GM10266 (cell line): ENCODE results near the gene WDFY3.
"Not testable (repeated sequence)": the region's sequence is repeated elsewhere in the genome, so short reads cannot be mapped to it uniquely, and the experiment has no call there.

ENCODE experiments used
- DNase-seq: peaks from one replicate; pipeline ENCODE4 v3.0.0; 2012; ENCODE audit errors: extremely low spot score
- TF ChIP-seq, protein P1 (sequence below): IDR thresholded peaks from 2 replicates; pipeline ENCODE4 v1.5.1; 2012; ENCODE audit warnings: mild to moderate bottlenecking, low read depth; ENCODE audit not compliant: control insufficient read depth, insufficient read depth; ENCODE audit errors: missing control alignments

WDFY3 gene

DNA sequence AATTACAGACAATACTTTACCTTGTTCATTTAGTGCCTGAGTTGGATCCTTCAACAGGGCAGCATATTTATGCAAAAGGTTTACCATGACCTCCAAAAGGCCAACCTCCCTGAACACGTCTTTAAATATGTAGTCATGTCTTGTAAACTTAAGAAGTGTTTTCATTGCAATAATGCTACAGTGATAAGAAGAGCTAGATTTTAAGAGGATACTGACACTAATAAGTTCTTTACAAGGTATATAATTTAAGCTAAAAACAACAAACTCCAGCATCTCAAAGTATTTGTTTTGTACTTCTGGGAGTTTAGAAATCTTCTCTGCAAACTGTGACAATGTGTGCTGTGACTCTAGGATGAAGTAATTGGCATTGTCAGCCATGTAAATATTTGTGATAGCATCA, 145.4 kb downstream of the WDFY3 start:
- no peak for DNase-seq
- TF ChIP-seq, protein P1, sequence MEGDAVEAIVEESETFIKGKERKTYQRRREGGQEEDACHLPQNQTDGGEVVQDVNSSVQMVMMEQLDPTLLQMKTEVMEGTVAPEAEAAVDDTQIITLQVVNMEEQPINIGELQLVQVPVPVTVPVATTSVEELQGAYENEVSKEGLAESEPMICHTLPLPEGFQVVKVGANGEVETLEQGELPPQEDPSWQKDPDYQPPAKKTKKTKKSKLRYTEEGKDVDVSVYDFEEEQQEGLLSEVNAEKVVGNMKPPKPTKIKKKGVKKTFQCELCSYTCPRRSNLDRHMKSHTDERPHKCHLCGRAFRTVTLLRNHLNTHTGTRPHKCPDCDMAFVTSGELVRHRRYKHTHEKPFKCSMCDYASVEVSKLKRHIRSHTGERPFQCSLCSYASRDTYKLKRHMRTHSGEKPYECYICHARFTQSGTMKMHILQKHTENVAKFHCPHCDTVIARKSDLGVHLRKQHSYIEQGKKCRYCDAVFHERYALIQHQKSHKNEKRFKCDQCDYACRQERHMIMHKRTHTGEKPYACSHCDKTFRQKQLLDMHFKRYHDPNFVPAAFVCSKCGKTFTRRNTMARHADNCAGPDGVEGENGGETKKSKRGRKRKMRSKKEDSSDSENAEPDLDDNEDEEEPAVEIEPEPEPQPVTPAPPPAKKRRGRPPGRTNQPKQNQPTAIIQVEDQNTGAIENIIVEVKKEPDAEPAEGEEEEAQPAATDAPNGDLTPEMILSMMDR: no peak

DNA sequence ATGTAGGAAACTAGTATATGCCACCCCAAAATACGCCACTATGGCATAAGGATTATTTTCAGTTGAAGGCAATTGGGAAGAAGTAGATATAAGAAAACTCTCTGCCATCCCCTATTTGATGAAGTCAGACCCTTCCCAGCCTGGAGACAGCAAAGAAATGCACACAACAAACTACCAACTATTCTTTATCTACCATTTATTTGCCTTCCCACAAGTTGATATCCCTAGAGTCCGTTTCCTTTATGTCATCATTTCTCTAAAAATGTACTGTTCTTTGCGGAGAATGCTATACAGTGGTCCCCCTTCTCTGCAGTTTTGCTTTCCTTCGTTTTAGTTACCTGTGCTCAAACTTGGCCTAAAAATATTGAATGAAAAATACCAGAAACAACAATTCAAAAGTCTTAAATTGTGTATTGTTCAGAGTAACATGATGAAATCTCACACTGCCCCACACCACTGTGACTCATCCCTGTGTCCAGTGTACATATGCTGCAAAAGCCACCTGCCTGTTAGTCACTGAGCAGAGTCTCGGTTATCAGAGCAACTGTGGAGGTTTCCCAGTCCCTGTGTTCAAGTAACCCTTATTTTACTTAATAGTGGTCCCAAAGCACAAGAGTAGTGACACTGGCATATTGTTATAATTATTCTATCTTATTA, 152.3 kb downstream of the WDFY3 start:
- TF ChIP-seq, protein P1: no peak

DNA sequence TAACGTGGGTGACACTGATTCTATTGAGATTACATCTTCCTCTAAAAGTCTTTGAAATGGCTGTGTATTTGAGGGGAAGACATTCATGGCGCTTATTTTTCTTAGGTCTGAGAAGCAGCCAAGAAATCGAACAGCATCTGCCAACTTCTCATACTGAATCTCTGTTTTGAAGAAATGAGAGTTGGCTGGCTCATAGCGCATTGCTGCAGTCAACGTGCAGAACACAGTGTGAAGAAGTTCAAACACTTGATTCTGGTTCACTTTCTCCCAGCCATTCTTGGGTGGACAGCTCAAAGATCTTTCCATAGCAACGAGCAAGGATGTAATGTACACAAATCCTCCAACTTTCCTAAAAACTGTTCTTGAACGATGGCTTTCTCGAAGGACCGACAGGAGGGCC, 156.5 kb downstream of the WDFY3 start:
- TF ChIP-seq, protein P1: no peak
- no peak for DNase-seq

More for the DNA sequence above, 152.3 kb downstream of the WDFY3 start:
- DNase-seq: no peak

DNA sequence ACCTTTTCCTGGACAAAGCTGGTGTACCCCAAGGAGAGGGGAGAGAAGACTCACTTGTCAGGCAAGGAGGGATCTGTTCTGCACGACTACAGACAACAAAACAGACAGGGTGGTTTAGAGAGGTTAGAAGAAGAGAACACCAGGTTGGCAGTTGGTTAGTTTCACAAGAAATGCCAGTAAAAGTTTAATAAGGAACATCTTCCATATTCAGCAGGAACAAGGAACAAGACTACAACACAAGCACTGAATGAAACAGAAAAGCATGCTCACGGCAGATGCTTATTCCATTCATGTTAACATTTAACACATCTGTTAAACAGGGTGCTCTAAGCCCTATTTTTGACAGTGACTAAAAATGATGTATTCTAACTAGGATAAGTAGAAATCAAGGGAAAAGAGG, 158.2 kb downstream of the WDFY3 start:
- no peak for DNase-seq
- TF ChIP-seq, protein P1: no peak

DNA sequence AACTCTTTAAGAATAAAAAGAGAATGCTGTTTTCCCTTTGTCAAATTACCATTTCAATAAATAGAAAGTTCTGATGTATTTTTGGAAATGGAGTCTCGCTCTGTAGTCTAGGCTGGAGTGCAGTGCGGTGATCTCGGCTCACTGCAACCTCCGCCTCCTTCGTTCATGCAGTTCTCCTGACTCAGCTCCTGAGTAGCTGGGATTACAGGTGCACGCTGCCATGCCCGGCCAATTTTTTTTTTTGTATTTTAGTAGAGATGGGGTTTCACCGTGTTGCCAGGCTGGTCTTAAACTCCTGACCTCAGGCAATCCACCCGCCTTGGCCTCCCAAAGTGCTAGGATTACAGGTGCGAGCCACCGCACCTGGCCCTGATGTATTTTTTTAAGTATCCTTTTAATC, 159.9 kb downstream of the WDFY3 start:
- not testable (repeated sequence) for DNase-seq

DNA sequence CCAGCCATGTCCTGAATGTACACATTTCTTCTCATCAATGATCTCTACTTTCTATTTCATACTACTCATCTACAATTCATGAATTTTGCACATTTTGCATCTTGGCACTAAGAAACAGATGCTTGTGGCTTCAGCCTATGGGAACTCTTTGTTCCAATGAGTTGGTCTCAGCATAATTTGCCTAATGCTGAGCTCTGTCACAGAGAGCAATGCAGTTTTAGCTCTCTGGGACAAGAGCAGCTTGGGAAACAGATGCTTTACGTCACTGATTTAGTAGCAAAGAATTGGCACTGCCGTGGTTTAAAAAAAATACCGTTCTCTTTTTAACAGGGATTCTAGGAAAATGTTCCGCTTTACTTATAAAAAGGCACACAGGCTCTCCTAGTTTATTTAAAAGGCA, 162.4 kb downstream of the WDFY3 start:
- TF ChIP-seq, protein P1: no peak
- no peak for DNase-seq

DNA sequence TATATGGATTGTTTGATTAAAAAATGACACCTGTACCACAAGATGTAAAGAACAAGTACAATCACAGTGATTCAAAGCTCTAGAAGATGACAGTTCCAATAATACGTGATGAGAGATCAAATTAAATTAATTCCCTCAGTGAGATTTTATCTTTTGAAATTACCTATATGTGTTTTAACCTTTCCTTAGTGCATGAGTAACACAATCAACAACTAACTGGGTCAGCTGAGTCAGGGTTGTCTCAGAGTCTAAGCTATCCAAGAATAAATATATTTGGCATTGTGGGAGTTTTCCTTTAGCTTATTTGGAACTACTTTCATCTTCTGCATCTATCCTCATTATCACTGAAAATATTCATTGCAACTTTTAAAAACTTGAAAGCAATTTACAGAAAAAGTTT, 162.8 kb downstream of the WDFY3 start:
- TF ChIP-seq, protein P1: no peak
- no peak for DNase-seq

DNA sequence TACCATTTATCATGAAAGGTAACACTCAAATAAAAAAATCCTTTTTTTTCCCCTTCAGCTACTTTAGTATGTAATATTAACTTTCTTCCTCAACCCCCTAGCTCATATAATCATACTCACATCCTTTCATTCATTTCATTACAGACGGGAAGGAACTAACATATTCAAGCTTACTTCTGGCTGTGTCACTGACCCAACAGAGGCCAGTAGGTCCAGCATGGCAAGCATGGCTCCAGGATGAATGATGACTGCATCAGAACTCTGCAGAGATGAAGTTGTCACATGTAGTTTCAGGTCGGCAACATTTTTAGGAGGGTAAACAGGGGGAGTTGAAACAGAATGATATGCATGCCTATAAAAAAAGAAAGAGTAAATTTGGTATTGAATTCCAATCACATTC, 163.4 kb downstream of the WDFY3 start:
- TF ChIP-seq, protein P1: no peak
- DNase-seq: no peak
